GOT3 (cell line): ENCODE results near the gene SMOC2.
"Not testable (repeated sequence)": the region's sequence is repeated elsewhere in the genome, so short reads cannot be mapped to it uniquely, and the experiment has no call there.

Experiments used
- DNase-seq: peaks from one replicate; lab custom pipeline; 2025; ENCODE audit warnings: mixed read lengths; lab: John Stamatoyannopoulos, UW

Gene SMOC2

GRCh38 chr6:168538892-168539811, 98.2 kb downstream of the SMOC2 start:
- DNase-seq: no peak

GRCh38 chr6:168540713-168541291, 99.8 kb downstream of the SMOC2 start:
- no peak for DNase-seq

GRCh38 chr6:168541307-168541706, 100.3 kb downstream of the SMOC2 start:
- DNase-seq: no peak

- DNase-seq: no peak
Observed at GRCh38 chr6:168542301-168542700, 101.3 kb downstream of the SMOC2 start.

- no peak for DNase-seq
Observed at GRCh38 chr6:168545428-168545827, 104.4 kb downstream of the SMOC2 start.

- no peak for DNase-seq
Observed at GRCh38 chr6:168546151-168546550, 105.2 kb downstream of the SMOC2 start.

- DNase-seq: no peak
Observed at GRCh38 chr6:168546730-168547129, 105.7 kb downstream of the SMOC2 start.

GRCh38 chr6:168550326-168550725, 109.3 kb downstream of the SMOC2 start:
- no peak for DNase-seq

GRCh38 chr6:168554472-168554871, 113.5 kb downstream of the SMOC2 start:
- DNase-seq: no peak

- no peak for DNase-seq
Observed at GRCh38 chr6:168554898-168555617, 114.1 kb downstream of the SMOC2 start.

- no peak for DNase-seq
Observed at GRCh38 chr6:168555618-168556273, 114.8 kb downstream of the SMOC2 start.

- no peak for DNase-seq
Observed at GRCh38 chr6:168557512-168557911, 116.5 kb downstream of the SMOC2 start.

GRCh38 chr6:168558686-168559085, 117.7 kb downstream of the SMOC2 start:
- DNase-seq: no peak

- DNase-seq: no peak
Observed at GRCh38 chr6:168559574-168560098, 118.7 kb downstream of the SMOC2 start.

GRCh38 chr6:168560126-168560525, 119.1 kb downstream of the SMOC2 start:
- DNase-seq: no peak

GRCh38 chr6:168562576-168563151, 121.7 kb downstream of the SMOC2 start:
- no peak for DNase-seq

- DNase-seq: no peak
Observed at GRCh38 chr6:168563656-168564055, 122.7 kb downstream of the SMOC2 start.

GRCh38 chr6:168565112-168565511, 124.1 kb downstream of the SMOC2 start:
- no peak for DNase-seq

GRCh38 chr6:168570211-168570610, 129.2 kb downstream of the SMOC2 start:
- no peak for DNase-seq

- DNase-seq: no peak
Observed at GRCh38 chr6:168571268-168571667, 130.3 kb downstream of the SMOC2 start.

- not testable (repeated sequence) for DNase-seq
Observed at GRCh38 chr6:168573276-168573835, 132.4 kb downstream of the SMOC2 start.
